Subcutaneous adipose tissue (tissue), 4 donors: ENCODE data around the gene LPAR3. TPM values are rescaled to one million over a fixed set of nuclear protein-coding genes. Genes with fewer than 3 reads are reported as not detected.

Experiments used
- total RNA-seq, 4 donors: library from RNA; depleted of rRNA; stranded (reverse); fragments of >200 nt; gene quantifications; one replicate each; pipeline ENCODE4 v1.1.0, GENCODE V29; 2016
- TF ChIP-seq, protein P1 (sequence below): fragments of 450-650 bp; IDR thresholded peaks from one replicate; pipeline ENCODE4 v1.5.1; 2016; ENCODE audit warnings: low read depth, mild to moderate bottlenecking, control low read depth, antibody characterized with exemption, moderate library complexity

LPAR3 gene, protein sequence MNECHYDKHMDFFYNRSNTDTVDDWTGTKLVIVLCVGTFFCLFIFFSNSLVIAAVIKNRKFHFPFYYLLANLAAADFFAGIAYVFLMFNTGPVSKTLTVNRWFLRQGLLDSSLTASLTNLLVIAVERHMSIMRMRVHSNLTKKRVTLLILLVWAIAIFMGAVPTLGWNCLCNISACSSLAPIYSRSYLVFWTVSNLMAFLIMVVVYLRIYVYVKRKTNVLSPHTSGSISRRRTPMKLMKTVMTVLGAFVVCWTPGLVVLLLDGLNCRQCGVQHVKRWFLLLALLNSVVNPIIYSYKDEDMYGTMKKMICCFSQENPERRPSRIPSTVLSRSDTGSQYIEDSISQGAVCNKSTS
- total RNA-seq, result 1 to 10 TPM in 1 of 4 donors, not detected in 3; 1.0 TPM

DNA sequence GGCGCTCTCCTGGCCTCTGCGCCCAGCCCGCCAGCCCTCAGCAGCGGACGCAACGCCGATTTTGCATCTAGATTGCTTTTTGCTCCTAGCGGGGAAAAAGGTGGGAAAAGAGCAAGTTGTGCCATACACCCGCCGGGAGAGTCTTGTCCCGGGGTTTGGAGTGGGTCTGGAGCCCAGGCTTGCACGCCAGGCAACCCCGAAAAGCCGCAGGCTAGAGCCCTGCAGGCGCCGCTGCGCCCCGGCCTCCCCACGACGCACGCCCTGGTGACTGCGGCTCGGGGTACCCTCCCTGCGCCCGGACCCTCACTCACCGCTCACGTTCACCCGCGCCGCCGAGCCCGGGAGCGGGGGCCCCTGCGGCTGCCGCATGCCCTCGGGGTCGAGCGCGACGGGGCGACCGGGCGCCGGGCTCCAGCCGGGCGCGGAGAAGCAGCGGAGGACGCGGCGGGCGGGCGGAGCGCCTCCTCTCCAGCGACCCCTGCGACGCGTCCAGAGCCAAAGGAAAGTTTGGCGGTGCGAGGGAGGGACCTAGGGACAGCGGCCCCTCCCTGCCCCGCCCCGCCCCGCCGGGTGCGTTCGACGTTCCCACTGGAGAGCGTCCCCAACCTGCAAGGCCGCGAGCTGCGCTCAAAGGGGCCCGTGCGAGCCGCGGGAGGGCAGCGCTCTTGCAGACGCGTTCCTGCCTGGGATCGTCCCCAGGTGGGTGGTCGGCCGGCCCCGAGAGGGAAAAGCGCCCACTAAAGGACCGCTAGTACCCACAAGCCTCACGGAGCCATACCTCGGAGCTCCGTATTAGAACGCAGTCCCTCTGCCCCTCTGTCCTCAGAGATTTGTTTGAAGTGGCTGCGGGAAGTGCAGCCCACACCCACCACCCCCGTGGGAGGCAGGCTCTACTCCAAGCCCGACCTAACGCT, at the start of gene LPAR3:
Gene LPAR3, minus strand, starts transcription at position 502 of the 914 bp plus-strand sequence. CDS start 27,086 bp downstream, outside the sequence.
- TF ChIP-seq, protein P1, sequence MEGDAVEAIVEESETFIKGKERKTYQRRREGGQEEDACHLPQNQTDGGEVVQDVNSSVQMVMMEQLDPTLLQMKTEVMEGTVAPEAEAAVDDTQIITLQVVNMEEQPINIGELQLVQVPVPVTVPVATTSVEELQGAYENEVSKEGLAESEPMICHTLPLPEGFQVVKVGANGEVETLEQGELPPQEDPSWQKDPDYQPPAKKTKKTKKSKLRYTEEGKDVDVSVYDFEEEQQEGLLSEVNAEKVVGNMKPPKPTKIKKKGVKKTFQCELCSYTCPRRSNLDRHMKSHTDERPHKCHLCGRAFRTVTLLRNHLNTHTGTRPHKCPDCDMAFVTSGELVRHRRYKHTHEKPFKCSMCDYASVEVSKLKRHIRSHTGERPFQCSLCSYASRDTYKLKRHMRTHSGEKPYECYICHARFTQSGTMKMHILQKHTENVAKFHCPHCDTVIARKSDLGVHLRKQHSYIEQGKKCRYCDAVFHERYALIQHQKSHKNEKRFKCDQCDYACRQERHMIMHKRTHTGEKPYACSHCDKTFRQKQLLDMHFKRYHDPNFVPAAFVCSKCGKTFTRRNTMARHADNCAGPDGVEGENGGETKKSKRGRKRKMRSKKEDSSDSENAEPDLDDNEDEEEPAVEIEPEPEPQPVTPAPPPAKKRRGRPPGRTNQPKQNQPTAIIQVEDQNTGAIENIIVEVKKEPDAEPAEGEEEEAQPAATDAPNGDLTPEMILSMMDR, result no peak

DNA sequence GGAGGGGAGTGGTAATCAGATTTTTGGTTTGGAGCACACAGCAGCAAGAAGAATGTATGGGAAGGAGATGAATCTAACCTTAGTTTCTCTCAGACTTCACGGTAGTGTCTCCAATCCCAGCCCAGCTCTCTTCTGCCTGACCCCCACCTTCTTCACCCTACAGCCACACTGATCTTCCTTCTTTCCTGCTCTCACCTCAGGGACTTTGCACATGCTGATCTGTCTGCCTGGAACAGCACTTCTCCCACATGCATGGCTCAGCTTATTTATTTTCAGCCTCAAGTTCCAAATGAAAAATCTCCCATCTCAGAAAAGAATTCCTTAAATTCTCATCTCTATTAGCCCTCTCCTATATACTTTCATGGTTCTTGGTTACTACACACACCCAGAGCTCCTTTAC, 48.8 kb upstream of the LPAR3 start:
- TF ChIP-seq, protein P1, result no peak

DNA sequence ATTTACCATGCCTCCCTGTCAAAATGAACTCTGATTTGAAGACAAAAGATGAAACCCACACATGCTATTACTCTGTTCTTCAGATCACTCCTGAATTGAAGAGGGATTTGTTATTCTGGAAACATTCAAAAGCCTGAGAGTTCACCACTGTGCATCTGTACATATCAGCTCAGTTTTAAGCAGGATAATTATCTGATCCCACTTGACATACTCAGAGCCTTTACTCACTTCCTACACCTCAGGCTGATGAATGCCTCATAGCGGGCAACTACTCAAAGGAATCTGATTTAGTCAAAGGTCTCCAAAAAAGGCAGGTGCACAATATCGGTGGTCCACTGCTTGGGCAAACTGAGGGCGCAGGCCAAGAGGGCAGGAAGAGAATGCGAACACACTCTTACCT, 47.5 kb upstream of the LPAR3 start:
- TF ChIP-seq, protein P1, result no peak

DNA sequence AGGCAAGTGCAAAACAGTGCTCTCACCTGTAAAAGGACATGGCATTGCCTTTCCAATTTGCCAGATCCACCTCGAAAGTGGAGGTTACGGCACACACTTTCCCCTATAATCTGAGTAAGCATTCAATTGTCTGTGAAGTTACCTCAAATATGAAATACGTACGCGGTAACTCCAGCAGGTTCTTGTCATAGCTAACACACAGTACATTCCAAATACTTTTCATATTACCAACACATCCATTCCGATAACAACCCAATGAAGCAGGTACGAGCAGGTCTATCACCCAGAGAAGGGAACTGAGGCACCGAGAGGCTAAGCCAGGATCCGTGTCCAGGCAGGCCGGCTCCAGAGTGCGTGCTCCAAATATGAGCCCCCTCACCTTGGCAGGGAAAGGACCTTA, 46.8 kb upstream of the LPAR3 start:
- TF ChIP-seq, protein P1, result no peak

DNA sequence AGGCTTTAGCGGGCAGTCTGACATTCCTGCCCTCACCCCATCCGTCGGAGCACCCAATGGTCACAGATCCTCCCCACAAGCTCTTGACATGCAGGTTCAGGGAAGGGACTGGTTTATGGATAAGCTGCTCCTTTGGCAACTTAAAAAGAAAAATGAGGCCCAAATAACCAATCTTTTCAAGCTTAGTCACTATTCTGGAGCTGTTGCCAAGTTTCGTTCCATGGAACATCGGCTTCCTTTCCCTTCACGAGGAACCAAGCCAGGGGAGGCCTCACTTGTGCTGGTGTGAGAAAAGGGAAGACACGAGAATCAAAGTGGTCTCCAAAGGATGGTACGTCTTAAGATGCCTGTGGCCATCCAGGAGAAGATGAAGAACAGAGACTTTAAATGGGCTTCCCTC, 46.1 kb upstream of the LPAR3 start:
- TF ChIP-seq, protein P1, result no peak

DNA sequence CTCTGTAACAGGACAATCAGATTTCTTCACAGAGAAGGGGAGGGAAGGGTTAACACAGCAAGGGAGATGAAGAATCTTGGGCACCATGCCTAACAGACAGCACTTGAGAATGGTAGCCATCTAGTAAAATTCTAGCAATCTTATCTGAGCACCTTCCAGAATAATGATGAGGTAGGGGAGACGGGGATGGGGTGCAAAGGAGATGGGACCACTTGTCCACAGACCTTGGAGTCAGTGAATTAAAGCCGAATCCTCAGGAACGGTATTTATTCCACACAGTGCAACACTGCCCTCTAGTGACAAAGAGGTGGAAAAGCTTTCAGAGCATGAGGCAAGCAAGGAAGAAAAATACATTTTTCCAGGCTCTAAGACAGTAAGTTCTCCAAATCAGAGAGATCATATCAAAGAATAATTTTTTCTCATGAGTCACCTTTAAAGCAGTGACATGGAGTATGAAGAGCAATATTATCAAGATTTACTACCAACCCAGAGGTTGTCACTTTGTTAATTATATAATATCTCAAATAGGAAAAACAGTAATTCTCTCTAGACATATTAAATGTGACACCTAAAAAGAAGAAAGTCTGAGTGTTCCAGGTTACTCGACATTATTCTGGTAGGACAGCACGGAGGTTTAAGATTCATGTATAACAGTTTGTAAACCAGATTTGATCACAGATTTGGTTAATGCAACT, 43.3 kb upstream of the LPAR3 start:
- TF ChIP-seq, protein P1, result no peak
